ENCODE data around the gene LEKR1. TPM values are rescaled to one million over a fixed set of nuclear protein-coding genes. Genes with fewer than 3 reads are reported as not detected.

Gene LEKR1
- total RNA-seq, 2 experiments from 2014 or later, result 0.47 to 0.54 TPM

GRCh38 chr3:157088601-157089454 lies 262.7 kb downstream of the LEKR1 start:
- H3K9me3 Mint-ChIP-seq, result peaks cover 7% of the 10 kb centered on the region
- no peaks in the 10 kb centered on the region for H3K27me3 Mint-ChIP-seq
- peaks cover 70% of the 10 kb centered on the region for H3K4me1 Mint-ChIP-seq
- peak overlapping the region; percentile 80 for H3K4me3 Mint-ChIP-seq
- ChIA-PET POLR2A (interaction anchor here (0.6 to 1.5 kb wide), 7 partner anchors 15 to 451 kb away, joined by 3 to 7 read pairs (median 3); no protein-coding TSS in a partner anchor), CTCF (interaction anchor here (0.9 to 3.4 kb wide), 18 partner anchors 10 to 533 kb away, joined by 3 to 19 read pairs (median 4); partner anchors contain the start of gene SSR3)
- H3K36me3 Mint-ChIP-seq (ENCODE audit: low read depth), result no peaks in the 10 kb centered on the region
- peak; percentile 94 for DNase-seq
- H3K27ac Mint-ChIP-seq, result peak overlapping the region; percentile 94

GRCh38 chr3:157089455-157090221 lies 263.5 kb downstream of the LEKR1 start:
- peak; percentile 16 for DNase-seq
- CTCF ChIA-PET, result interaction anchor here (0.9 to 3.4 kb wide), 16 partner anchors 10 to 534 kb away, joined by 3 to 19 read pairs (median 4); partner anchors contain the start of gene SSR3
- H3K4me3 Mint-ChIP-seq, result peak overlapping the region; percentile 80

DNA sequence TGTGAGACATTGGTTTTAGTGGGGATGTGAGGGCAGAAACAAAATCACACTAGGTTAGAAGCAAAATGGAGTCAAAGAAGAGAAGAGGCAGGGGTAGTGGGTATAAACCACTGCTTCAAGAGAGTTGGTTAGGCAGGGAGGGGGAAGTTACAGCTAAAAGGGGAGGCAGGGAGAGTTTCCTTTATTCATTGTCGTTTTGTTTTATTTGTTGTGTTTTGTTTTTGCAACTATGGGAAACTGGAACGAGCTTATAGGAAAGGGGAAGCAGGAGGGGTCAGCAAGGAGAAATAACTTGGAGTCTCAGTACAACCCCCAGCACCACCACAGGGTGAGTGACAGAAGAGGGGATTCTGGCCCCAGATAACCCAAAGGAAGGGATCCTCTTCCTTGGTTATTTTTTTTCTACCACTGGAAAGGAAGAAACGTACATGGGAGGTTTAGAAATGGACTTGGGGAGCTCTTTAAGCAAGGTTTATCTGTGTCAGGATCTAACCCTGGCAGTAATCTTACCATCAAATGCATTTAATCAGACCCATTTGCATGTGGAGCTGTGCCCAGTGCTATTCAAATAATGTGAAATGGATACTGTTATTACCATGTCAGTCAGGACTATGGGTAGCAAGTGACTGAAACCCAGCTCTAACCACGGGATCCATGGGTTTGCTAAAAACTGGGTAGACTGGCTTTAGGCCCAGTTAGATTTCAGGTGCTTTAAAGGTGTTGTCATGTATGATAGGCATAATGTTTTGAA lies 265.1 kb downstream of the LEKR1 start:
- POLR2A ChIA-PET, result interaction anchor here (0.6 kb wide), 1 partner anchor 56 kb away, joined by 3 read pairs; no protein-coding TSS in a partner anchor
- peak overlapping the region; percentile 94 for H3K27ac Mint-ChIP-seq
- H3K36me3 Mint-ChIP-seq (ENCODE audit: low read depth), result no peaks in the 10 kb centered on the region
- no peaks in the 10 kb centered on the region for H3K27me3 Mint-ChIP-seq
- no peak overlapping the region for H3K4me3 Mint-ChIP-seq
- no peak for DNase-seq
- H3K4me1 Mint-ChIP-seq, result peaks cover 72% of the 10 kb centered on the region
- CTCF ChIA-PET, result interaction anchor here (0.9 to 3.1 kb wide), 9 partner anchors 9 to 417 kb away, joined by 3 to 22 read pairs (median 4); partner anchors contain the start of gene TIPARP
- H3K9me3 Mint-ChIP-seq, result peaks cover 7% of the 10 kb centered on the region

More at GRCh38 chr3:157089455-157090221, 263.5 kb downstream of the LEKR1 start:
- Mint-ChIP-seq H3K4me1 (peaks cover 72% of the 10 kb centered on the region), H3K27me3 (no peaks in the 10 kb centered on the region), H3K27ac (peak overlapping the region; percentile 94), H3K36me3 (ENCODE audit: low read depth) (no peaks in the 10 kb centered on the region), H3K9me3 (peaks cover 7% of the 10 kb centered on the region)
- POLR2A ChIA-PET, result interaction anchor here (0.6 to 1.5 kb wide), 7 partner anchors 14 to 451 kb away, joined by 3 to 7 read pairs (median 3); no protein-coding TSS in a partner anchor

- Mint-ChIP-seq H3K27me3 (no peaks in the 10 kb centered on the region), H3K27ac (peak overlapping the region; percentile 26), H3K36me3 (ENCODE audit: low read depth) (no peaks in the 10 kb centered on the region), H3K4me1 (peaks cover 64% of the 10 kb centered on the region), H3K4me3 (no peak overlapping the region), H3K9me3 (peaks cover 7% of the 10 kb centered on the region)
- ChIA-PET POLR2A (interaction anchor here (0.6 kb wide), 1 partner anchor 55 kb away, joined by 3 read pairs; no protein-coding TSS in a partner anchor), CTCF (interaction anchor here (0.8 to 3.1 kb wide), 10 partner anchors 10 to 418 kb away, joined by 3 to 22 read pairs (median 4); partner anchors contain the start of gene TIPARP)
- DNase-seq, result no peak
Measured at GRCh38 chr3:157092230-157092629, 266.1 kb downstream of the LEKR1 start.

DNA sequence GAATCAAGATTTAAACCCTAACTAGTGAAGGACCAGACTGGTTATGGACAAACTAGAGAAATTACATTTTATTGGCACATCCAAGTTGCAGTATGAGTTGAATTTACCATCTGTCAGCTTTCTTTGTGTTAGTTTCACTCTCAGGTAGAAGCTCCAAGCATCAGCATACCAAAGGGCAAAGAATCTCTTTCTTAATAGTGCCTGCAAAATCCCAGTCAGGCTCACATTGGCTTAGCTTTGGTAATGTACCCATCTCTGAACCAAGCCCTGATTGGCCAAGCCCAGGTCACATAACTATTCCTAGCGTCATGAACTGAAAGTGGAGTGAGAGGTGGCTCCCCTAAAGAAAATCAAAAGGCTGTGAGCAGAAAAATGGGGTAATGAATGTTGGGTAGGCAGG lies 266.9 kb downstream of the LEKR1 start:
- DNase-seq, result no peak
- Mint-ChIP-seq H3K27me3 (no peaks in the 10 kb centered on the region), H3K4me3 (no peak overlapping the region), H3K27ac (peak overlapping the region; percentile 42), H3K4me1 (peaks cover 57% of the 10 kb centered on the region), H3K36me3 (ENCODE audit: low read depth) (no peaks in the 10 kb centered on the region), H3K9me3 (peaks cover 7% of the 10 kb centered on the region)
- ChIA-PET POLR2A (interaction anchor here (0.5 kb wide), 1 partner anchor 537 kb away, joined by 3 read pairs; no protein-coding TSS in a partner anchor), CTCF (interaction anchor here (1.1 to 3.1 kb wide), 9 partner anchors 9 to 419 kb away, joined by 3 to 22 read pairs (median 4); partner anchors contain the start of gene TIPARP)

DNA sequence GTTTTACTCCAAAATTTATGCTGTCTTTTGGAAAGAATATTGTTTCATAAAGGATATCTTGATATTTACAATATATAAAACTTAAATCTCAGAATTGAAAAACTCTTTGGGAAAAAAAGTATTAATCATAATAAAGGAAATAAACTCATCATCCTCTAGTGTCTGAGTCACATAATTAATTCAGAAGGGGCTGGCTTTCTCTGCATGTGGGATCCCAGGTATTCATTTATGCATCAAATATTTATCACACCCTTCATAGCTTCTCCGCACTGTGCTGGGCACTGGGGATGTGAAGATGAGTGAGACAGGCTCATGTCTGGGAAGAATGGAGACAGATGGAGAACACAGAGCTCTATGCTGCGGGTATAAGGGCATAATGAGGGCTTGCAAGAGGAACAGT lies 268.1 kb downstream of the LEKR1 start:
- Mint-ChIP-seq H3K4me3 (no peak overlapping the region), H3K27me3 (no peaks in the 10 kb centered on the region), H3K27ac (no peak overlapping the region), H3K36me3 (ENCODE audit: low read depth) (no peaks in the 10 kb centered on the region), H3K9me3 (peaks cover 7% of the 10 kb centered on the region), H3K4me1 (peaks cover 59% of the 10 kb centered on the region)
- ChIA-PET CTCF (interaction anchor here (0.6 to 1.9 kb wide), 7 partner anchors 11 to 420 kb away, joined by 3 to 6 read pairs (median 5); partner anchors contain the start of gene TIPARP), POLR2A (interaction anchor here (0.6 kb wide), 1 partner anchor 101 kb away, joined by 3 read pairs; no protein-coding TSS in a partner anchor)
- DNase-seq, result no peak

DNA sequence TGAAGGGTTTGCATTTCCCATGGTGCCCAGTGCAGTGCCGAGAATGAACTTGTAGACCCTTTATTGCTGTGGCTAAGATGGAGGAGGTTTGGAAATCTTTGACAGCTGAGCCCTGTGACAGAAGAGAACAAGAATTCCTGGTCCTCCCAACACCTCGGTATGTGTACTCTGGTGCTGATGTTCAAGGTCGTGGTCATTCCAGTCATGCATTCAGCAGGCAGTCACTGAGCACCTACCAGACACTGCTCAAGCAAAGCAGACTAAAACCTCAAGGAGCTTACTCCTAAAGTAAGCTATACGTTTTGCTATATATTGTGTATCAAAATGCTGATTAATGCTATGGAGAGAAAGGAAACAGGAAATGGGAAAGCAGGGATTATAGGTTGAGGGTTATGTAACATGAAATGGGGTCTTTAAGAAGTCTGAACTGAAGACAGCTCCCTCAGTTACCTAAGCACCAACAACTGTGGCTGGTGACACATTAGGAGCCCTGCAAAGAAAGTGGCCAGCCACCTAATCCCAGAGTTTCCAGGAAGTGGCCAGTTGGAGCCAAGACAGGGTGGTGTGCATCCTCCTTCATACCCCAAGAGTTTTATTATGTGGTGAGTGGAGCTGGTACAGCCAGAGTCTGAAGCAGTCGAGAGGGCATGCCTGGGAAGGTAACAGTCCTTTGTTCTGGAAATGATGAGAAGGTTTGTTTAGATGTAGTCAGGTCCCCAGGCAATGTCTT lies 268.8 kb downstream of the LEKR1 start:
- CTCF ChIA-PET, result interaction anchor here (0.6 to 1.9 kb wide), 8 partner anchors 11 to 1180 kb away, joined by 3 to 6 read pairs (median 4); partner anchors contain the start of gene TIPARP
- POLR2A ChIA-PET, result no interaction called here

More for the DNA sequence above, 268.8 kb downstream of the LEKR1 start:
- Mint-ChIP-seq H3K27me3 (no peaks in the 10 kb centered on the region), H3K4me1 (peaks cover 59% of the 10 kb centered on the region), H3K36me3 (ENCODE audit: low read depth) (no peaks in the 10 kb centered on the region), H3K27ac (no peak overlapping the region), H3K9me3 (peaks cover 7% of the 10 kb centered on the region), H3K4me3 (no peak overlapping the region)
- DNase-seq, result no peak

Other genes starting within 250 kb of the LEKR1 start
- 10 to 100 TPM; 58.0 to 66.0 TPM for gene TIPARP, start 151.8 kb upstream of the LEKR1 start, total RNA-seq

Measured in activated CD4-positive, alpha-beta T cell treated with anti-CD3 and anti-CD28 coated beads, Interleukin-2, amount 10 ng/mL, durations not matched to agents 7 days and 5 days (primary cell).